GM13976 (cell line): ENCODE data around the gene NDUFAF2.

ENCODE experiments used
- DNase-seq: peaks from one replicate; pipeline ENCODE4 v3.0.0; 2012; ENCODE audit warnings: low spot score
- in situ Hi-C: fragments of 300-500 bp; cut with MboI; formaldehyde crosslinking; loops from one replicate; pipeline ENCODE4 v1.12.0; 2022; ENCODE audit warnings: low sequenced_read_pairs, mixed read lengths, inconsistent platforms; ENCODE audit not compliant: unreplicated experiment
- TF ChIP-seq, protein P1 (sequence below): IDR thresholded peaks from 2 replicates; pipeline ENCODE4 v1.5.1; 2012; ENCODE audit warnings: borderline replicate concordance, mild to moderate bottlenecking; ENCODE audit not compliant: insufficient read depth; ENCODE audit errors: extremely low read depth, missing control alignments, control extremely low read depth

Gene NDUFAF2

DNA sequence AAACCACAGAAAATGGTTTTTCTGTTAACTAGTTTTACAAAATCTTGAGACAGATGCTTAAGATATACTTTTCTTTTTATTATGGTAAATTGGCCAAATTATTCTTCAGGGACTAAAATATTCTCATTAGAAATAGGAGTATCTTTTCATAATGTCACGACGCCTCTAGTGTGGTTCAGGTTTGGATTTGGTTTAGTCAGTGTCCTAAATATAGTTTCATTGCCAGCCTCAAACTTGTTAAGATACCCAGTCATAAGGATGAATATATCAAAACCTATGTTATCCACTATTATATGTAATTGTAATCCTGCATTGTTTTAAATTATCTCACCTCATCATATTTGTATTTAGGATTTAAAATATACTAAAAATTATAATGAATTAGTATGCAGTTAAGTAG is 13.7 kb downstream of the NDUFAF2 start:
- in situ Hi-C loops = loop anchor here (25.0 kb wide), 1 partner anchor 704 kb away; no protein-coding TSS in a partner anchor
- DNase-seq = no peak

DNA sequence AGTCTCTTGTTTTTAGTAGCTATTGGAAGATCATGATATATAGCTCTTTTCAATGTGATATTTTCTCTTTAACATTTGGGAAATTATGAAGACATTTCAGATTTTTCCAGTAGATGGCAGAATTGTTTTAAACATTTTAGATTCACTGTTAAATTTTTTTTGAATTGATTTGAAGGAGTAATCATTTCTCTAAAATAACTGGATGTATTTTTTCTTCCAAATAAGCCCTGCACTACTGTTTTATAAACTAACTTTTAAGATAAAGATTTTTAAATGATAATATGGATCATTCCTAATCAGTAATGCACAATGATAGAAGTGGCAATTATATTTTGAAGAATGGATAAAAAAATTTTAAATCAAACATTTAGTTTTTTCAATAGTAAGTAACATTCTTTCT is 14.2 kb downstream of the NDUFAF2 start:
- peak; percentile 16 for DNase-seq
- in situ Hi-C loops = loop anchor here (25.0 kb wide), 1 partner anchor 703 kb away; no protein-coding TSS in a partner anchor
- TF ChIP-seq, protein P1, sequence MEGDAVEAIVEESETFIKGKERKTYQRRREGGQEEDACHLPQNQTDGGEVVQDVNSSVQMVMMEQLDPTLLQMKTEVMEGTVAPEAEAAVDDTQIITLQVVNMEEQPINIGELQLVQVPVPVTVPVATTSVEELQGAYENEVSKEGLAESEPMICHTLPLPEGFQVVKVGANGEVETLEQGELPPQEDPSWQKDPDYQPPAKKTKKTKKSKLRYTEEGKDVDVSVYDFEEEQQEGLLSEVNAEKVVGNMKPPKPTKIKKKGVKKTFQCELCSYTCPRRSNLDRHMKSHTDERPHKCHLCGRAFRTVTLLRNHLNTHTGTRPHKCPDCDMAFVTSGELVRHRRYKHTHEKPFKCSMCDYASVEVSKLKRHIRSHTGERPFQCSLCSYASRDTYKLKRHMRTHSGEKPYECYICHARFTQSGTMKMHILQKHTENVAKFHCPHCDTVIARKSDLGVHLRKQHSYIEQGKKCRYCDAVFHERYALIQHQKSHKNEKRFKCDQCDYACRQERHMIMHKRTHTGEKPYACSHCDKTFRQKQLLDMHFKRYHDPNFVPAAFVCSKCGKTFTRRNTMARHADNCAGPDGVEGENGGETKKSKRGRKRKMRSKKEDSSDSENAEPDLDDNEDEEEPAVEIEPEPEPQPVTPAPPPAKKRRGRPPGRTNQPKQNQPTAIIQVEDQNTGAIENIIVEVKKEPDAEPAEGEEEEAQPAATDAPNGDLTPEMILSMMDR = peak; percentile 25

More for the DNA sequence above, 13.7 kb downstream of the NDUFAF2 start:
- TF ChIP-seq, protein P1 = no peak

DNA sequence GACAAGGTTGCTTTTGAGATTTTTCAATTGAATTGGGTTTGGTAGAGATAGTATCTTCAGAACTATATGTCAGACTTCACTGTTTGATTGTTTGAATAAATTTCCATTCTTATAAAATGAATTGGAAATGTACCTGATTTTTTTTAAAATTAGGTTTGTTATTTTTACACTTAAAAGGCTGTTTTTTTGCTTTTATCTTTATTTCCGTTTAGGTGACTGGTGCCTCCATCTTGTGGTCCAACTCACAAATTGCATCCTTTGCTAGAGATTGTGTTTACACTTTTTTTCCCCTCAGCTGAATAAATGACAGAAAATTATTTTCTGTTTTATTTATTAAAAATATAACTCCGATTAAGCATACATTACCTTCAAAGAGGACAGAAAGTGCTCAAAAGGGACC is 15.6 kb downstream of the NDUFAF2 start:
- in situ Hi-C loops = loop anchor here (25.0 kb wide), 1 partner anchor 702 kb away; no protein-coding TSS in a partner anchor
- TF ChIP-seq, protein P1 = no peak
- peak; percentile 21 for DNase-seq

DNA sequence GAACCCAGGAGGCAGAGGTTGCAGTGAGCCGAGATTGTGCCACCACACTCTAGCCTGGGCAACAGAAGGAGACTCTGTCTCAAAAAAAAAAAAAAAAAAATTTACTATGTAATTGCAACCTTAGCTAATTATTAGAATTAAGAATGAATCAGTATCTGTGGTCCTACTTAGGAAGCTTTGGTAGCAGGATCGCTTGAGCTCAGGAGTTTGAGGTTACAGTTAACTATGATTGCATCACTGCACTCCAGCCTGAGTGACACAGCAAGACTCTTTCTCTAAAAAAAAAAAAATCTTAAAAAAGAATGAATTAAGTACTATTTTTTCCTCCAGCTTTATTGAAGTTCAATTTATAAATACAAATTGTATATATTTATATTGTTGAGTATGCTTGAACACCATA is 16.7 kb downstream of the NDUFAF2 start:
- in situ Hi-C loops = loop anchor here (25.0 kb wide), 1 partner anchor 701 kb away; no protein-coding TSS in a partner anchor
- TF ChIP-seq, protein P1 = no peak

GRCh38 chr5:60972231-60972630 is 27.2 kb downstream of the NDUFAF2 start:
- TF ChIP-seq, protein P1 = no peak
- in situ Hi-C loops = loop anchor here (25.0 kb wide), 1 partner anchor 690 kb away; no protein-coding TSS in a partner anchor
- no peak for DNase-seq

More for the DNA sequence above, 16.7 kb downstream of the NDUFAF2 start:
- DNase-seq = no peak

DNA sequence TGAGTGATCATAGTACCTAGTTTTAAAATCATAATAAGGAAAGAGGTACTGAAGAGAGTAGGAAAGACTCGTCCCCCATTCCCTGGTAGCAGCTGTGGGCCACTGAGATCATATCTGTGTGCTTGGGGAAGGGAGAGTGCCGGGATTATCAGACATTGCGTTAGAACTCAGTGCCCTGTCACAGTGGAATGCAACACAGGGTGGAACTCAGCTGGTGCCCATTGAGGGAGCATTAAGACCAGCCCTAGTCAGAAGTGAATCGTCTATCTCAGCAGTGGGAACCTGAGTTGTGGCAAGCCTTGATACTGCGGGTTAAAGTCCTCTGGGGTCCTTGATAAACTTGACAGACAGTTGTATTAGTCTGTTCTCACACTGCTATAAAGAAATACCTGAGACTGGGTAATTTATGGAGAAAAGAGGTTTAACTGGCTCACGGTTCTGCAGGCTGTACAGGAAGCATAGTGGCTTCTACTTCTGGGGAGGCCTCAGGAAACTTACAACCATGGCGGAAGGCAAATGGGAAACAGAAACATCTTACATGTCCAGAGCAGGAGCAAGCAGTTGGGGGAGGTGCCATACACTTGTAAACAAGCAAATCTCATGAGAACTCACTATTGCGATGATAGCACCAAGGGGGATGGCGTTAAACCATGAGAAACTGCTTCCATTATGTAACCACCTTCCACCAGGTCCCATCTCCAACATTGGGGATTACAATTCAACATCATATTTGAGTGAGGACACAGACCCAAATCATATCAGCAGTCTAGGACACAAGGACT is 33.1 kb downstream of the NDUFAF2 start:
- TF ChIP-seq, protein P1 = no peak
- in situ Hi-C loops = no loop called here
- DNase-seq = no peak

- in situ Hi-C loops = no loop called here
- DNase-seq = no peak
- TF ChIP-seq, protein P1 = no peak
Observed at GRCh38 chr5:60978968-60979367, 34.0 kb downstream of the NDUFAF2 start.
